Measurements from ENCODE around the gene KMT5B.

Gene KMT5B

DNA sequence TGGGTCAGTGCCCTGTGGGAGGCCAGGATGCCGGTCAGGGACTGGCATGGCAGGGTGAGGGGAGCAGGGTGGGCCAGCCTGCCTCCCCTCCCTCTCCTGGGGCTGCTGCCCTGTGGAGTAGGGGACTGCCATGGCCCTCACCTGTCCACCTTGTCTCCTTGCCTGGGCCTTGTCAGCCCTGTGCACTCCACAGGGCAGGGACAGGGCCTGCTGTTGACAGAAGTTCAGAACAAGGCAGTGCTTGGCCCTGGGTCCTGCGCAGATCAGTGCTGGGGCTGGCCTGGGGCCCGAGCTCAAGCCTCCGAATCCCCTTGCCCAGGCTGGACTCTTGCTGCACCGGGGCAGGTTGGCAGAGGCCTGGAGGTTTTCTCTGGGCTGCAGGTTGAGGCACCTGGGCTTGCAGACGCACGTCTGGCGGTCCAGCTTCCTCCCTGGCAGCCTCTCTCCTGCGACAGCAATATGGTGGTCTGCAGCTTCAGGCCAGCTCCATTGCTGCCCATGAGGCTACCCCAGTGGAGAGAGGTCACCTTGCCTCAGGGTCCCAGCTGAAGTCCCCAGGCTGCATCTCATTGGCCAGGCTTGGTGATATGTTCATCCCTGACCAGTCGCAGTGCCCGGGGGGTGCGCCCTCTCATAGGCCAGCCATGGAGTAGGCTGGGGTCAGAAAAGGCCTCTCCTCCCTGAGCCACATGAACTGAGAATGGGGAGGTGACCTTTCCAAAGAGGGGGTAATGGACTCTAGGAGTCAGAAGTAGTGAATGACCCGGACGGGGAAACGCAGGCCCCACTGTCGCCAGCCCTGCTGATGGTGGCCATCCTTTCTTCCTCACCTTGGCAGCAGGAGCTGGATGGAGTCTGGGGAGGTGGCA is 70.4 kb downstream of the KMT5B start:
- DNase-seq: no peak

DNA sequence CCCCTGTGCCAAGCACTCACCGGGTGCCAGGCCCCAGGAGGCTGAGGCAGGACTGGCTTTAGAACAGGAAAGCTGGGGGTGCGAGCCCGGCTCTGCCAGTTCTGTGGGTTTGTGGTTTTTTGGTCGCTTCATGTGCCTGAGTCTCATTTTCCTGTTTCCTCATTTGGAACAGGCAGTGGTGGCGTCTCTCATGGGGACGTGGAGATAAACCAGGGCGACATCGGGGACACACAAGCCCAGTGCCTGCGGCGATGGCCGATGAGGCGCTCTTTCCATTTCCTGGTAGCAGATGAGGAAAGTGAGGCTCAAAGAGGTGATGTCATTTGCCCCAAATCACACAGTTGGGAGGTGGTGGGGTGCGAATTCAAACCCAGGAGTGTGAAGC is 71.1 kb downstream of the KMT5B start:
- DNase-seq: no peak

DNA sequence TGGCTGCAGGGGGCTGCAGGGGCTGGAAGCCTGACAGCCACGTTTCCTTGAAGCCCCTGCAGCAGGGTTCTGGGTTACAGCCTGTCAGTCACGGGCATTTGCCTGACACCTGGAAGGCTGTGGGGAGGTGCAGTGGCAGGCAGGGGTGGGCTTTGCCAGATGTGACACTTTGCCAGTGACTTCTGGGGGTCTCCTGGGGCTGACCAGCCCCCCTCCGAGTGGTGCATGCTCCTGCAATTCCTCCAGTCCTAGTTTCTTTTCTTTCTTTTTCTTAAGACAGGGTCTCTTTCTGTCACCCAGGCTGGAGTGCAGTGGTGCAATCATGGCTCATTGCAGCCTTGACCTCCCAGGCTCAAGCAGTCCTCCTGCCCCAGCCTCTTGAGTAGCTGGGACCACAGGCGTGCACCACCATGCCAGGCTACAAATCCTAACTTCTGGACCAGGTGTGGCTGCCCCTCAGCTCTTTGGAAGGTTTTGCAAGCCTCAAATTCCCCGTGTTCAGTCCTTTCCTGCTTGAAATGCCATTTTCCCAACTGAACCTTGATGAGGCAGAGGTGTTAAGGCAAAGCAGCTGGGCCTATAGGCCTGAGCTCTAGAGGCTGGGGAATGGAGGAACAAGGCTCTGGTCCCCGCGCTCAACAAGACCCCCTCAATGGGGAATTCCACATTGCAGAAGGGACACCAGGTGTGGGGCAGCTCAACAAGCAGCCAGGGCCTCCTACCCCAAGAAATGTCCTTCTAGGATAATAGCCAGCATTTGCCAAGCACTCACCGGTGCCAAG is 71.7 kb downstream of the KMT5B start:
- DNase-seq: no peak

DNA sequence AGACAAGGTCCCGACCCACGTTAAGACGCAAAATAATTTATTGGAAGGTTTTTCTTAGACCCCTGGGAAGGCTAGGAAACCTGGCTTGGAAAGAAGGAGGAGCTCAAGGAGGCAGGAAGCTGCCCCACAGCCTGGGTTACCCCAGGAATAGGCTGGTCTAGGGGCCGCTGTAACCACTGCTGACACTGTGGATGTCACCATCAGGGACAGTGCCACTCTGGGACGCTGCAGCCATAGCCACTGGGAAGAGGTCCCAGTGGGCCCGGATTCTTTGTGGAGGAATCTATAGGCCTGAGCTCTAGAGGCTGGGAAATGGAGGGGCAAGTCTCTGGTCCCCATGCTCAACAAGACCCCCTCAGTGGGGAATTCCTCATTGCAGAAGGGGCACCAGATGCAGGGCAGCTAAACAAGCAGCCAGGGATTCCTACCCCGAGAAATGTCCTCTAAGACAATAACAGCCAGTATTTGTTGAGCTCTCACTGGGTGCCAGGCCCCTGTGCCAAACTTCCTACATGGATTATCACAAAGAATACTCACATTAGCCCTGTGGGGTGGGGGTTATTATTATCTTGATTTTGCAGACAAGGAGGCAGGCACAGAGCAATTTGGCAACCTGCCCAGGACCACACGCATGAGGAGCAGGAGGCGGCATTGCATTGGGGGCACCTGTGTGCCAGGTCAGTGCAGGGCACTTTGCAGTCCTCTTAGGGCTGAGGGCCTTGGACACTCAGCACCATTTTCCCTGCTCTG is 72.4 kb downstream of the KMT5B start:
- no peak for DNase-seq

DNA sequence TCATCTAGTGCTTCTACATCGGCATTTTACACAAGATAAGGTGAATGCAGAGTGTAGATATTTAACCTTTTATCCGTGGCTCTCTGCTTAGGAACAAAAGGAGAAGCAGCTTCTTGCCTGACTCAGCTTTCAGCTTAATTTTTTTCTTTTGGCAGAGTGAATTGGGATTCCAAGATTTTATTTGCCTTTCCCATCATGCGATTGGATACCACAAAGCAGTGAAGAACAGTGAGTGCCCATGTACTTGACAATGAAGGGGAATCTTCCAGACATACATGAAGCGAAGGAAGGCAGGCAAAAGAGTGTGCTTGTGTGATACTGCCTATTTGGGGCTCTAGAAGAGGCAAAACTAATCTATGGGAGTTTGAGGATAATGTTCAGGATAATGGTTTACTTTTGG is 74.9 kb downstream of the KMT5B start:
- no peak for DNase-seq

DNA sequence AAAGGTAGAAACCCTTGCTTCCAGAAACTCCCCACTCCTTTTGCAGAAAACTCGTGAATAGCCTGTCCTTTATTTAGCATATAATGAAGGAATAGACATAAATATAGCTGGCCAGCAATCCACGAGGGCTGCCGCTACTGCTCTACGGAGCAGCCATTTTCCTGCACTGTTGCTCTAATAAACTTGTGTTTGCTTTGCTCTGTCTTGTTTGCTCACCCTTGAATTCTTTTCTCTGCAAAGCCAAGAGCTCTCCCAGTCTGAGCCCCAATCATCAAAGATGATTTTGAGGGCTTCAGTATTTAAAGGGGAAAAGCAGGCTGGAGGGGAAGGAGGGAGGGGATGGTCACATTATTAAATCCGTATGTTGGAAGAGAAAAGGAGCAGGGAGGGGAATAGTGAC is 75.3 kb downstream of the KMT5B start:
- DNase-seq: no peak

DNA sequence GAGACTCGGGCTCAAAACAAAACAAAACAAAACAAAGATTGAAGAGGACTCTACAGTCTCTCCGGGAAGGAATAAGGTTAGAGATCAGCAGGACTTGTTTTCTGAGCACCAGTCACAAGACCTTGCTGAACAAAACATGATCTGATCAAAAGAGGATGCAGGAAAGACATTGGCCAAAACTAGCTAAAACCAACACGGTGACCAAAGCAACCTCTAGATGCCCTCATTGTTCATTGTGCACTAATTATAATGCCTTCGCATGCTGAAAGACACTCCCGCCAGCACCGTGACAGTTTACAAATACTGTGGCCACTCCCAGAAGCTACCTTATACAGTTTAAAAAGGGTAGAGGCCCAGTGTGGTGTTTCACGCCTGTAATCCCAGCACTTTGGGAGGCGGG is 76.2 kb downstream of the KMT5B start:
- DNase-seq: no peak

DNA sequence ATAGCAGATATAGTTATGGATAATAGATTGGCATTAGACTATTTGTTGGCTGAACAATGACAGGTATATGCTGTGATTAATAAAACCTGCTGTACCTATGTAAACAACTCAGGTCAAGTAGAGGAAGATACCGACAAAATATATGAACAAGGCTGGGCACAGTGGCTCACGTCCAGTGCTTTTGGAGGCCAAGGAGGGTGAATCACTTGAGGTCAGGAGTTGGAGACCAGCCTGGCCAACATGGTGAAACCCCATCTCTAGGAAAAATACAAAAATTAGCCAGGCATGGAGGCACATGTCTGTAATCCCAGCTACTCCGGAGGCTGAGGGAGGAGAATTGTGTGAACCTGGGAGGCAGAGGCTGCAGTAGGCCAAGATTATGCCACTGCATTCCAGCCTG is 77.9 kb downstream of the KMT5B start:
- no peak for DNase-seq

DNA sequence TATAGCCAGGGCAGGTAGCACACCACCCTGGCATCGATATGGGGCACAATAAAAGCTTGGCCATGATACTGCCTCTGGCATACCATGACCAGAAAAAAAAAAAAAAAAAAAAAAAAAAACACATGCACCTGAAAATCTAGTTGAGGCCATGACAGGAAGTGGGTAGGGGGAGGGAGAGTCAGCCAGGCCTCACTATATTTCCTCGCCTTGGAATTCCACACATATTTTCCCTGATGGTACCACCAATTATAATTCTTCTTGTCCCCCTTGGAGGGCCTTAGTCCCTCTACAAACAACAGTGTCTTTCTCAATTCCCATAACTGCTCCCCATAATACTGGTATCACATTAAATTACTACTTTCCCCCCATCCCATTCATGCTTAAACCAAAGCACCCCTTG is 79.3 kb downstream of the KMT5B start:
- DNase-seq: no peak

DNA sequence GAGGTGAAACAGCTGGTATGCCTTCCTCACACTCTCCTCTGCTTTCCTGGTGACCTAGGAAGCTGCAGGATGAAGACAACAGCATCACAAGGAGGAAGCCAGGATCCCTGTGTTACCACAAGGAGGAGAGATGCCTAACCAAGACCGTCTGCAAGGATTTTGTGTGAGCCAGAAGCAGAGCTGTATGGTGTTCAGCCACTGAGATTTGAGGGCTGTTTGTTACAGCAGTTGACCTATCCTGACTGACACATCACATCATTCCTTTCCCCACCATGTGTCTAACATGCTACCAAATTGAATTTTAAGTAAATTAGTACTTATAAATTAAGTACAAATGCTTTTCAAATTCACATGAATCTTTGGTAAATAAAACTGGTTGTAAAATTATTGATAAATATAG is 83.0 kb downstream of the KMT5B start:
- DNase-seq: no peak

DNA sequence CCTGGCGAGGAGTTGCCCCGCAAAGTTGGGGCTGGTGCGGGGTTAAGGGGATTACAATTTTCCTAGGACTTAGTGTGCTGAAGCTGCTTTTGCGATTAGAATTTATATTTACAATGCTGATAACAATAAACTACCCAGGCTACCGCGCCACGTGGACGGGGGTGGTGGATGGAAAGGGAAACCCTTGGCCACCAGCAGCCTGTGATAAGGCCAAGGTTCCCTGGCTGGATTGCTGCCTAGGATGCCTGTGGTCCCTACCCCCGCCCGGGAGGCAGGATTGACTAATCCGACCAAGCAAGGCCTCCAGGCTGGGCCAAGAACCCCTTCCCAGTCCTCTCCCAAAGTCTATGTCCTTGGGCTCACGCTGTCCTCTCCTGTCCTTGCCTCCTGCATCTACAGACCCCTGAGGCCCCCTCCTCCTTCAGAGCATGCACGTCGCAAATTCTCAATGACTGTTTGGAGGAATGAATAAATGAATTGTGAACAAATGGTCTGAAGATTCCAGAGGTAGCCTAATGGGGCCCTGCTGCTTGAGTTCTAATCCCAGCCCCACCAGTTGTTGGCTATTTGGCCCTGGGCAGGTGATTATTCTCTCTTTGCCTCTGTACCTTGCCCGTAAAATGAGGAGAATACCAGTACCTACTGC is 84.3 kb downstream of the KMT5B start:
- no peak for DNase-seq

DNA sequence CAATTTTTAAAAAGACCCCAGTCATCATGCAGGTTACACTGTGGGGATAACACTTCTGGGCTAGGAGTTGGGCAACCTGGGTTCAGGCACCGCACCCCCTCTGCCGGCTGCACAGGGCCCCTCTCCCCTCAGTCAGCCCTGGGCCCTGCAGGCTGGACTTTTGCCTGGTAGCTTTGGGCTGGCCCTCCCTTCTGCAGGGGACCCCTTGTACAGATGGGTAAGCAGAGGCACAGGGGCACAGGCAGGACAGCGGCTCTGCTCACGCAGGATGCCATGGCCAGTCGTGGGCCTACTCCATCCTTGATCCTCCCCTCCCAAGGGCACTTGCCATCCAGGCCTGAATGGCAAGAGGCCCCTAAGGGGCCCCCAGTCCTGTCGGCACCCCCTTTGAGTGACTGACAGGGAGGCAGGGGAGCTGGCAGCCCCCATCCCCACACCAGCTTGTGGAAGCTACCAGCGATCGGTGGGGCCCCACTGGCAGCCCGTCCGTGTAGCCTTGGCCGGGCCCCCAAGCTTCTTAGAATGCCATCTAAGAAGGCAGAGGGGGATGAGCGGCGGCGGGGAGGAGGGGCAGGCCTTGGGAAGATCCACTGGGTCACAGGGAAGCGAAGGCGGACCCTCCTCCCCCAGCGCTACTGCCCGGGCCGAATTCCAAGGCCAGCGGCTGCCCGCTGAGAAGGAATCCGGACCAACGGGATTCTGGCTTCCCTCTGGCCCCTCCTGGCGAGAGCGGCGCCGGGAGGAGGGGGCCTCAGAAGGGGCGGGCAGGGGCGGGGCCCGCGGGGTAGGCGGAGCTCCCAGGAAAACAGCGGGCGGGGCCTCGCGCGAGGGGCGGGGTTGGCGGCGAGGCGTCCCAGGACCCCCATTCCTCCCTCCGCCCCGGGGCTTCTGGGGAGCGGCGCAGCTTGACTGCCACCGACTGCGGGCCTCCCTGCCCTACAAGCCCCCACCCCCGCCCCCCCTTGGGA is 85.1 kb downstream of the KMT5B start:
- DNase-seq: no peak

DNA sequence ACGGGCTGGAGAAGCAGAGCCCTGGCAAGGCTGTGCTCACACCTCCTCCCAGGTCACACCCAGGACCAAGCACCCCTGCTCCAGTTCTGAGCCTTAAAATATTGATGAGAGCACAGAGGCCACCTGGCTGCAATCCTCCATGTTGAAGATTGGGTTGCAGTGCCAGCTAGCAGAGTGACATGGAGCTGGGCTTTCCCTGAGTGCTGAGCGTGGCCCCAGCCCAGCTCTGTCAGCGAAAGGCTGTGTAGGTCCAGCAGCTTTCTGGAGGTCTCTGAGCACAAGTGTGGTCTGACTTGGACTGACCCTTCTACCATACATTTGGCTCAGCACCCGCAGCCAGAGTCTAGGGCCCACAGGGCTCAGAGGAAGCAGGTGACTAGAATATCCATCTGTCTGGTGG is 87.9 kb downstream of the KMT5B start:
- DNase-seq: no peak

DNA sequence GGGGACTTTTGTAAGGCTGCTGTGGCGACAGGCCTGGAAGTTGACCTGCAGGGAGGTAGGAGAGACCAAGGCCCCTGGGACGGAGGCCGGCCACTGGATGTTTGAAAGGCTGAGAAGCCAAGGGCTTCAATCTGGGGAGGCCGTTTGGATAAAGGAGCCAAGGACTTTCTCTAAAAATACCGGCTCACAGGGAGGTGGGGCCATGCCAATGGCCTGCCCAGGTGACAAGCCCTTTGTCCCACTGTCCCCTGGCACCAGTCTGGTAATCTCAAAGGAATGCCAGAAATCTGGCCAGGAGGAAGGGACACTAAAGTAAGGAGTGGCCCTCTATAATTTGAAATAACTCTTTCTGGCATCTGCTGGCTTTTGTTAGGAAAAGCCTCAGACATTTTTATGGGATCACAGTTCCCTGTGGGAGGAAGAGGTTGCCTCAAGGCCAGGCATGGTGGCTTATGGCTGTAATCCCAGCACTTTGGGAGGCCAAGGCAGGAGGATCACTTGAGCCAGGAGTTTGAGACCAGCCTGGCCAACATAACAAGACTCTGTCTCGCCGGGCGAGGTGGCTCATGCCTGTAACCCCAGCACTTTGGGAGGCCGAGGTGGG is 90.1 kb downstream of the KMT5B start:
- no peak for DNase-seq

DNA sequence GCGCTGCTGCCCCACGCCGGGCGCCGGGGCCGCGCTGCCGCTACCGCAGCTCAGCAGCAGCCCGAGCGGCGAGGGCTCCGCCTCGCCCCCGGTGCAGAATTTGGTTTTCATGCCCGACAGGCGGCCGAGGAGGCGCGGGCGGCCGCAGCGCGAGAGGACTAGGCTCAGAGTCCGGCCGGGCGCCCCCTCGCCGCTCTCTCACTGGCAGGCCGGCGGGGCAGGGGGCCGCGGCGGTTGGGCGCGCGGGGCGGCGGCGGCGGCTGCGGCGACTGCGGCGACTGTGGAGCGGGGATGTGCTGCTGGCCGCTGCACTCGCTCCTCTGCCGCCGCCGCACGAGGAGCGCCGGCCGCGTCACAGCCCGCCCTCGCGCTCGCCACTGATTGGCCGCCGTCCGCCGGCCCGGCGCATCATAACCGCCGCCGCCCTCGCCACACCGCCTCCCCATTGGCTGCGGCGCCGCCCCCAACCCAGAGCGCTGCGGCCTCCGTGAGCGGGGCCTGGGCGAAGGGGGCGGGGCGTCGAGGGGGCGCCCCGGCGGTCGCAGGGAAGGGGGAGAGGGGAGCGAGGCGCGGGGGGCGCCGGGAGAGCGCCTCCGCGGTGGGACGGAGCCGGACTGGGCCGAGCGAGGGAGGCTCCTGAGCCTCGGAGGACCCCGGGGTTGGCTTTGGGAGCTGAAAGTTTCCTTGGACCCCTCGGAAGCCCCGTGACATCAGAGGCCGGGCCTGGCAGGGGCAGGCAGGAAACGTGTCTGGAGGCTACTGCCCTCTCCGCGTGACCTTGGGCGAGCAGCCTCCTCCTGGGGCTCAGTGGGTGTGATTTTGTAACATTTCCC is 91.8 kb downstream of the KMT5B start, which contains the start of gene CHKA:
TSS of gene CHKA (minus strand) at position 322 of the 833 bp plus-strand sequence. CDS start at position 111, 211 bp downstream.
- DNase-seq: peak; percentile 70 to 86

DNA sequence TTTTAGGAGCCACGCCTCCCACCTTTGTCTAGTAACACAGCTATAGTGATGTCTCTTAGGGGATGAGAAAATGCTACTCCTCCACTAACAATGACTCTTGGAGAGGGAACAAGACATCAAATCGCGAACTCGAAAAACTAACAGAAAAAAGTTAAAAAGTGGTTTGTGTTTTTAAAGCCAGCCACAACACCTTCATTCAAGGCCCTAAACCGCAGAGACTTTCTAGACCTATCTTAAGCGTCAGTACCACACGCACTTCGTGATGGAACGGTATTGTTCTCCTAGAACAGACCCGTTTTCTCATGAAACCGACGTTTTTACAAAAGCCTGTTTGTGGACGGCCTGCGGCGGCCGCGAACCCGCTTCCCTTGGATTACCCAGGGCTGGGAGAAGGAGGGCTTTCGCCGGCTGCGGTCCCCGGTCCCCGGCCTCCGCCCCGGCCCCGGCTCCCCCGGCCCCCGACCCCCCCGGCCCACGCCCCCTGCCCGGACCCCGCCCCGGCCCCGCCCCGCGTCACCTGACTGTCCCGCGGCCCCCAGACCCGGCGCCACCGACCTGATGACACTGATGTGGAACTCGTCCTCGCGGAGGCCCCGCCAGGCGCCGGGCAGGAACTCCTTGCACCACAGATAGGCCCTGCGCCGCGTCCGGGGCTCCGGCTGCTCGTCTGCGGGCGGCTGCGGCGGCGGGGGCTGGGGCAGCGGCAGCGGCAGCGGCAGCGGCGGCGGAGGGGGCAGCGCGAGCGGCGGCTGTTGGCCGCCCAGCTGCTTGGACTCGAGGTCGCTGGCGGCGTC is 92.6 kb downstream of the KMT5B start:
- peak in 1 of 2 experiments; percentile 27 for DNase-seq

DNA sequence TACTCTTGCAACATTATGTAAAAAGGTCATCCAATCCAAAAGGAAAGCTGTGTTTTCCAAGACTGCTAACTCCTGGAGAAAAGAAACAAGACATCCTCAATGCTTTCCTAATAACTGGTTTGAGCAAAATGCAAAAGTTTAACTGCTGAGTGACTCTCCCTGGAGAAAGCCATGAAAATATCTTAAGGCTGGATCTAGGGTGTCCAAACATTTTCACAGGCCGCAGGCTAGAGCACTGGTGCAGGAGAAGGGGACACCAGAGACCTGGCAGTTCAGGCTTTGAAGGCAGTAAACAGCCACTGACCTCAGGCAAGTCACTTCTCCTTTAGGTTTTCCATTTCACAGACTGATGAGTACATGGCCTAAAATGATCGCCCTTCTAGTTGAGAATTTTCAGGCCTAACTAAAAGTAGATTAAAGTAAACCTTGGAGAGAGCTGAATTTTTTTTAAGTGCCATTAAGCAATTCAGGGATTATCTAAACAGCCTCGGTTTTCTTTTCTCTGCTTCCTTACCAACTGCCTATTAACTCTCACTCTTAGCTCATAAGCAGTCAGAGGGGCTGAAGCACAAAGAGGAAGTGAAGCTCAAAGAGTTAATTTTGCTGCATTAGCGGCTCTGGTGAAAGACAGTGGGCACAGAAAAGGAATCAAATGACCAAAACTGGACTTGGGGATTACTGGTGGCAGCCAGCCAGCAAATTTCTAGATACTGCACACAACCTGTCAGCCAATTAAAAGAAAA is 94.2 kb downstream of the KMT5B start:
- peak in 1 of 2 experiments; percentile 15 for DNase-seq

DNA sequence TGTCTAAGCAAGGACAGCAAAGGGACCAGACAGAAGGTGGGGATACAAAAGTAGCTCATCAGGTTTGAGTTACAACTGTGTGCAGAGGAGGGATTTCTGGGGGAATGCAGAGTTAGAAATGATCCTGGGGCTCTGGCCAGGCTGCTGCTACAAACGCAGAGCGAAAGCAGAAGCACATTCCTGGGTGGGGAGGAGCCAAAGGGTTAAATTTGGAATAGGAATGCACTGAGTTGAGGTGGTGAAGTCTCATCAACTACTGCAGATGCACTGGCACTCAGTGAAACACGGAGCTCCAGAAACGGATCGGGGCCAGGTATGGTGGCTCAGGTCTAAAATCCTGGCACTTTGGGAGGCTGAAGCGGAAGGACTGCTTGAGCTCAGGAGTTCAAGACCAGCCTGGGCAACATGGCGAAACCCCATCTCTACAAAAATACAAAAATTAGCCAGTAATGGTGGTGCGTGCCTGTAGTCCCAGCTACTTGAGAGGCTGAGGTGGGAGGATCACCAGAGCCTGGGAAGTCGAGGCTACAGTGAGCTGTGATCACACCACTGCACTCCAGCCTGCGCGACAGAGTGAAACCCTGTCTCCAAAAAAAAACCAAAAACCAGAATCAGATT is 95.1 kb downstream of the KMT5B start:
- DNase-seq: no peak

Data from NCI-H524 (cell line).